Esophagus squamous epithelium (tissue), 5 donors: ENCODE measurements around the gene CD163. TPM values are rescaled to one million over a fixed set of nuclear protein-coding genes. Genes with fewer than 3 reads are reported as not detected.

Source experiments
- DNase-seq: peaks from one replicate; lab custom pipeline; 2025; lab: John Stamatoyannopoulos, UW
- H3K27ac ChIP-seq, 4 donors: fragments of 200-600 bp; sonication (generic); one replicate each; pipeline ENCODE4 v1.5.1; 2016 to 2019; ENCODE audit warnings: mild to moderate bottlenecking in 1 of 4
- H3K27me3 ChIP-seq, 4 donors: fragments of 200-600 bp; sonication (generic); 1 replicate in 3 of 4; 2 replicates in 1 of 4; pipeline versions ENCODE4 v1.5.1 to v1.6.0; 2017 to 2021; ENCODE audit warnings: antibody characterized with exemption in 1 of 4
- H3K36me3 ChIP-seq, 3 donors: fragments of 200-600 bp; sonication (generic); one replicate each; pipeline ENCODE4 v1.5.1; 2016 to 2019
- H3K4me1 ChIP-seq, 3 donors: fragments of 200-600 bp; sonication (generic); one replicate each; pipeline ENCODE4 v1.5.1; 2017 to 2019
- H3K4me3 ChIP-seq, 4 donors: fragments of 200-600 bp; sonication (generic); 1 replicate in 3 of 4; 2 replicates in 1 of 4; pipeline ENCODE4 v1.5.1; 2016 to 2019; ENCODE audit warnings: mild to moderate bottlenecking in 2 of 4, moderate library complexity in 1 of 4
- H3K9me3 ChIP-seq, 3 donors: fragments of 200-600 bp; sonication (generic); one replicate each; pipeline ENCODE4 v1.5.1; 2016 to 2019
- CTCF ChIP-seq, 6 experiments: fragments of 450-650 bp in 4 of 6; fragments of 200-600 bp in 2 of 6; sonication (generic) in 2 of 6; IDR thresholded peaks; one replicate each; pipeline ENCODE4 v1.5.1; 2016 to 2019; ENCODE audit warnings: antibody characterized with exemption in 6 of 6, mild to moderate bottlenecking in 4 of 6, moderate library complexity in 4 of 6
- POLR2A ChIP-seq, 4 donors: fragments of 450-650 bp; IDR thresholded peaks; one replicate each; pipeline ENCODE4 v1.6.1; 2017; ENCODE audit warnings: antibody characterized with exemption in 4 of 4, mild to moderate bottlenecking in 4 of 4, moderate library complexity in 3 of 4
- WGBS, 2 donors: methylation state at CpG; one replicate each; pipeline ENCODE4 v1.1.5; 2018; 5-methylcytosine and 5-hydroxymethylcytosine counted together
- intact Hi-C: fragments of 100-400 bp; cut with DNase I; formaldehyde crosslinking; loops from one replicate; pipeline ENCODE4 v1.15.0; 2022
- total RNA-seq, 4 donors: library from RNA; depleted of rRNA; stranded (reverse); fragments of >200 nt; gene quantifications; one replicate each; pipeline ENCODE4 v1.1.0, GENCODE V29; 2016
- donor health status: DM: yes; HTN: yes; CAD: no.

CD163 gene
- total RNA-seq, 4 donors from 2014 or later: 4.2 to 137 (median 67.1) TPM

- DNase-seq: no peak
- WGBS, 2 donors: 15 to 63% methylated on average over 1 of the region's 1 CpG
Observed at GRCh38 chr12:7479771-7480170, 23.8 kb downstream of the CD163 start.

GRCh38 chr12:7472060-7472459 is 31.5 kb downstream of the CD163 start:
- no peak overlapping the region for H3K4me3 ChIP-seq
- 70 to 94% methylated on average over 2 of the region's 6 CpGs for WGBS, 2 donors
- H3K27me3 ChIP-seq: no peaks in the 10 kb centered on the region
- no peaks in the 10 kb centered on the region for H3K9me3 ChIP-seq
- TF ChIP-seq POLR2A (IDR thresholded peaks at IDR 0.05) (no peak), CTCF (IDR thresholded peaks at IDR 0.05) (no peak)
- intact Hi-C loops: no loop called here
- H3K27ac ChIP-seq: no peak overlapping the region
- no peaks in the 10 kb centered on the region for H3K36me3 ChIP-seq
- H3K4me1 ChIP-seq: no peaks in the 10 kb centered on the region
- DNase-seq: no peak

More at GRCh38 chr12:7479771-7480170, 23.8 kb downstream of the CD163 start:
- H3K27ac ChIP-seq: no peak overlapping the region
- H3K4me1 ChIP-seq: no peaks in the 10 kb centered on the region
- intact Hi-C loops: no loop called here
- TF ChIP-seq CTCF (IDR thresholded peaks at IDR 0.05) (no peak), POLR2A (IDR thresholded peaks at IDR 0.05) (no peak)
- no peaks in the 10 kb centered on the region for H3K36me3 ChIP-seq
- no peaks in the 10 kb centered on the region for H3K9me3 ChIP-seq
- no peak overlapping the region for H3K4me3 ChIP-seq
- no peaks in the 10 kb centered on the region for H3K27me3 ChIP-seq

GRCh38 chr12:7460375-7461259 is 43.0 kb downstream of the CD163 start:
- intact Hi-C loops: loop anchor here (5.0 kb wide), 1 partner anchor 238 kb away; no protein-coding TSS in a partner anchor
- H3K36me3 ChIP-seq: no peaks in the 10 kb centered on the region
- TF ChIP-seq POLR2A (IDR thresholded peaks at IDR 0.05) (no peak), CTCF (IDR thresholded peaks at IDR 0.05) (peak in 5 of 6 experiments; percentile 43 to 76 (median 72))
- no peaks in the 10 kb centered on the region for H3K9me3 ChIP-seq
- H3K27me3 ChIP-seq: no peaks in the 10 kb centered on the region
- WGBS, 2 donors: 37 to 61% methylated on average over 4 to 6 of the region's 7 CpGs
- DNase-seq: no peak
- H3K27ac ChIP-seq: no peak overlapping the region
- no peak overlapping the region for H3K4me3 ChIP-seq
- no peaks in the 10 kb centered on the region for H3K4me1 ChIP-seq

DNA sequence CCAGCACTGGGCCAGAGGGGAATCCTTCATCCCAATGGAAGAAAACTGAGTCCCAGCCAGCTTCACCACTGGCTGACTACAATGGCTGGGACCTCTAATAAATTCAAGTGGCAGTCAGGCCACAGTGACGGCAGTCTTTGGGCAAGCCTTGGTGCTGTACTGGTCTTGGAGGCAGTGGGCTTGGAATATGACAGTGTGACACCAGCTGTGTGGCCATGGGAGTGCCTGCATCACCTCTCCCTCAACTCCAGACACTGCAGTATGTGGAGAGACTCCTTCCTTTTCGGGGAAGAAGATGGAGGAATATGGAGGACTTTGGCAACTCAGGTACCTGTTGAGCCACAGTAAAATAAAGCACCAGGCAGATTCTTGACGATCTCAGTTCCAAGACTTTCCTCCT is 43.6 kb downstream of the CD163 start:
- intact Hi-C loops: loop anchor here (5.0 kb wide), 1 partner anchor 238 kb away; no protein-coding TSS in a partner anchor
- H3K4me3 ChIP-seq: no peak overlapping the region
- H3K27me3 ChIP-seq: no peaks in the 10 kb centered on the region
- DNase-seq: no peak
- no peaks in the 10 kb centered on the region for H3K4me1 ChIP-seq
- no peak for TF ChIP-seq CTCF (IDR thresholded peaks at IDR 0.05)
- no peak for TF ChIP-seq POLR2A (IDR thresholded peaks at IDR 0.05)
- WGBS, 2 donors: 69 to 88% methylated on average over 3 of the region's 3 CpGs
- H3K36me3 ChIP-seq: no peaks in the 10 kb centered on the region
- H3K9me3 ChIP-seq: no peaks in the 10 kb centered on the region
- no peak overlapping the region for H3K27ac ChIP-seq

DNA sequence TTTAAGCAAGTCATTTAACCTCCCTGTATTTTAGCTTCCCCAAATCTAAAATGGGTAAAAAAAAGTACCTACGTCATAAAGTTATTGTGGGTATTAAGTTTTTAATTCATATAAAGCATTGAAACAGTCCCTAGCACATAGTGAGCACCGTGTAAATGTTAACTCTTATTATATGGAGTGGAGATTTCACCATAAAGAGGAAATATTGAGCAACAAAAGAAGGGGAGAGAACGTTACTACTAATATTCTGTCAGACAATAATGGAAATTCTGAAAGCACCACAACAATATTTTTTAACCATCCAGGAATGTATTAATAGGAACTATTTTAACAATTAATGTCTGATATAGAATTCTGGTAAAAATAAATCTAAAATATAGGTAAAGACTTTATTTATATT is 51.8 kb downstream of the CD163 start:
- H3K27me3 ChIP-seq: peaks cover 0 to 11% (median 0%) of the 10 kb centered on the region in 4 donors
- WGBS, 2 donors: 44 to 56% methylated on average over 3 of the region's 3 CpGs
- H3K4me1 ChIP-seq: no peaks in the 10 kb centered on the region
- TF ChIP-seq CTCF (IDR thresholded peaks at IDR 0.05) (no peak), POLR2A (IDR thresholded peaks at IDR 0.05) (no peak)
- H3K4me3 ChIP-seq: no peak overlapping the region
- H3K36me3 ChIP-seq: no peaks in the 10 kb centered on the region
- H3K27ac ChIP-seq: no peak overlapping the region
- intact Hi-C loops: no loop called here
- no peak for DNase-seq
- no peaks in the 10 kb centered on the region for H3K9me3 ChIP-seq
